ENCODE results near the gene OR13H1.

The OR13H1 gene

DNA sequence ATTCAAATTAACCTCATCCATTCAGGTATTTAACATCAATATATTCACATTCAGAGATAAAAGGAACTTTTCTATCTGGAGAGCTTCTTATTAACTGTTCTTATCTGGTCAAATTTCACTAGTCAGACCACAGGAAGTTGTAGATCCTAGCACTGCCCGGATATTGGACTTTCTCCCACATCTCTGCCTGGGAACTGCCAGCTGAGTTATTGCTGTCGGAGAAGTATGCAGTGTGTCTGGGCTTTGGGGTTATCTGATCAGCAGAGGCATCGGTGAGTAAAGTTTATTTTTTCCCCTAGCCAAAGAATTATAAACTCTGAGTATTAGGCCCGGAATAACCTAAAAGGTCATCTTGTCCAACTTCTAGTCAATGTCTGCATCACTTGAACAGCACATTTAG lies 45.1 kb downstream of the OR13H1 start:
- DNase-seq (ENCODE audit: low read depth), result no peak
- TF ChIP-seq, protein P1, sequence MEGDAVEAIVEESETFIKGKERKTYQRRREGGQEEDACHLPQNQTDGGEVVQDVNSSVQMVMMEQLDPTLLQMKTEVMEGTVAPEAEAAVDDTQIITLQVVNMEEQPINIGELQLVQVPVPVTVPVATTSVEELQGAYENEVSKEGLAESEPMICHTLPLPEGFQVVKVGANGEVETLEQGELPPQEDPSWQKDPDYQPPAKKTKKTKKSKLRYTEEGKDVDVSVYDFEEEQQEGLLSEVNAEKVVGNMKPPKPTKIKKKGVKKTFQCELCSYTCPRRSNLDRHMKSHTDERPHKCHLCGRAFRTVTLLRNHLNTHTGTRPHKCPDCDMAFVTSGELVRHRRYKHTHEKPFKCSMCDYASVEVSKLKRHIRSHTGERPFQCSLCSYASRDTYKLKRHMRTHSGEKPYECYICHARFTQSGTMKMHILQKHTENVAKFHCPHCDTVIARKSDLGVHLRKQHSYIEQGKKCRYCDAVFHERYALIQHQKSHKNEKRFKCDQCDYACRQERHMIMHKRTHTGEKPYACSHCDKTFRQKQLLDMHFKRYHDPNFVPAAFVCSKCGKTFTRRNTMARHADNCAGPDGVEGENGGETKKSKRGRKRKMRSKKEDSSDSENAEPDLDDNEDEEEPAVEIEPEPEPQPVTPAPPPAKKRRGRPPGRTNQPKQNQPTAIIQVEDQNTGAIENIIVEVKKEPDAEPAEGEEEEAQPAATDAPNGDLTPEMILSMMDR (conservative IDR thresholded peaks at IDR 0.05; ENCODE audit: low read length), result no peak
- H3K4me3 ChIP-seq (ENCODE audit: low read length), result no peak overlapping the region
